K562 (cell line): Measurements from ENCODE around the gene SIK3. TPM values are rescaled to one million over a fixed set of nuclear protein-coding genes. Genes with fewer than 3 reads are reported as not detected.

Source experiments
- ATAC-seq: fragments of 200-7000 bp; cut with Tn5 transposase; 3 replicates; pipeline ENCODE4 v1.9.1; 2020; ENCODE audit warnings: moderate library complexity
- BruUV-seq: library from RNA; stranded (reverse); fragments of 400-500 nt; replicated peaks from 2 replicates; lab custom pipeline; 2021; lab: Mats Ljungman, UMichigan
- CTCF ChIA-PET: fragments of 300-600 bp; formaldehyde crosslinking; extraction: SDS; loops from one replicate; lab custom pipeline; 2021; ENCODE audit warnings: low intra/inter-chr PET ratio; lab: Yijun Ruan, JAX
- POLR2A ChIA-PET: fragments of 300-600, 350-650 bp; sonication (Branson Sonifier 250); formaldehyde crosslinking; extraction: SDS; loops from one replicate; lab custom pipeline; 2021; ENCODE audit warnings: antibody characterized with exemption, inconsistent platforms; lab: Yijun Ruan, JAX
- DNase-seq, 4 experiments: peaks; one replicate each; pipeline versions ENCODE4 v3.0.0 to v3.0.0-alpha.2; 2011 to 2018; ENCODE audit warnings: low spot score in 3 of 4, mixed read lengths in 3 of 4; ENCODE audit errors: extremely low read depth in 1 of 4
- FAIRE-seq: peaks from 2 replicates; lab custom pipeline; 2011; peaks lifted over from hg19 to GRCh38; lab: Jason Lieb, UNC
- H2AFZ ChIP-seq: 2 replicates; pipeline ENCODE4 v1.6.0; 2011; ENCODE audit warnings: low read depth, low read length, control low read depth, inconsistent platforms
- H3K27ac ChIP-seq: fragments of 200-600 bp; 3 replicates; pipeline ENCODE4 v1.8.0; 2011; ENCODE audit warnings: low read depth, mild to moderate bottlenecking, control low read depth, inconsistent platforms, low read length, moderate library complexity, mixed read lengths; ENCODE audit errors: extremely low read depth
- H3K27me3 ChIP-seq, 2 experiments: fragments of 300-600 bp in 1 of 2; 2 replicates in 1 of 2; 3 replicates in 1 of 2; pipeline versions ENCODE4 v1.6.0 to v1.8.0; 2011; ENCODE audit warnings: inconsistent platforms in 2 of 2, low read length in 2 of 2, mild to moderate bottlenecking in 1 of 2, mixed read lengths in 1 of 2, moderate library complexity in 1 of 2; ENCODE audit not compliant: control insufficient read depth in 2 of 2, insufficient read depth in 2 of 2
- H3K36me3 ChIP-seq: fragments of 300-600 bp; 3 replicates; pipeline ENCODE4 v1.8.0; 2011; ENCODE audit warnings: mild to moderate bottlenecking, low read length, inconsistent platforms; ENCODE audit not compliant: control insufficient read depth, insufficient read depth
- H3K4me1 ChIP-seq, 2 experiments: fragments of 200-600 bp in 1 of 2; replicated peaks in 1 of 2; 2 replicates in 1 of 2; 3 replicates in 1 of 2; pipeline versions ENCODE4 v1.5.1 to v1.8.0; 2011; ENCODE audit warnings: inconsistent platforms in 2 of 2, low read length in 2 of 2, mild to moderate bottlenecking in 1 of 2, mixed read lengths in 1 of 2, moderate library complexity in 1 of 2; ENCODE audit not compliant: control insufficient read depth in 2 of 2, insufficient read depth in 2 of 2
- H3K4me2 ChIP-seq: 2 replicates; pipeline ENCODE4 v1.6.1; 2011; ENCODE audit warnings: low read length, control low read depth, inconsistent platforms, mixed read lengths; ENCODE audit not compliant: insufficient read depth
- H3K4me3 ChIP-seq: fragments of 200-600 bp; sonication (generic), shearing (Covaris generic); 2 replicates; pipeline ENCODE4 v1.5.1; 2016; ENCODE audit warnings: control low read depth, inconsistent platforms
- H3K79me2 ChIP-seq: fragments of 200-600 bp; 3 replicates; pipeline ENCODE4 v1.8.0; 2011; ENCODE audit warnings: low read length, inconsistent platforms; ENCODE audit not compliant: control insufficient read depth, insufficient read depth
- H3K9ac ChIP-seq, 2 experiments: 2 replicates each; pipeline versions ENCODE4 v1.6.0 to v1.6.1; 2011; ENCODE audit warnings: low read depth in 2 of 2, low read length in 2 of 2, control low read depth in 1 of 2, inconsistent platforms in 1 of 2, mild to moderate bottlenecking in 1 of 2, mixed read lengths in 1 of 2; ENCODE audit not compliant: insufficient read depth in 1 of 2
- H3K9me1 ChIP-seq: one replicate; pipeline ENCODE4 v1.6.0; 2011; ENCODE audit warnings: inconsistent platforms, mild to moderate bottlenecking, low read length, moderate library complexity; ENCODE audit not compliant: control insufficient read depth, insufficient read depth
- H3K9me3 ChIP-seq: replicated peaks from 2 replicates; pipeline ENCODE4 v1.5.1; 2011; ENCODE audit warnings: low read depth, low read length, inconsistent platforms; ENCODE audit not compliant: control insufficient read depth, insufficient read depth
- H4K20me1 ChIP-seq: replicated peaks from 2 replicates; pipeline ENCODE4 v1.6.1; 2011; ENCODE audit warnings: low read length, inconsistent platforms, mixed read lengths; ENCODE audit not compliant: control insufficient read depth, insufficient read depth
- BRD9 ChIP-seq: fragments of 450-650 bp; IDR thresholded peaks from 2 replicates; pipeline ENCODE4 v1.6.1; 2018; ENCODE audit warnings: low read depth; ENCODE audit not compliant: partially characterized antibody
- CSDE1 ChIP-seq, 2 experiments: fragments of 450-650 bp; IDR thresholded peaks; 2 replicates each; pipeline ENCODE4 v1.6.1; 2016; ENCODE audit warnings: mild to moderate bottlenecking in 1 of 2
- CTBP1 ChIP-seq: fragments of 450-650 bp; IDR thresholded peaks from 2 replicates; pipeline ENCODE4 v1.6.1; 2016; ENCODE audit warnings: borderline replicate concordance
- MYBL2 ChIP-seq, 2 experiments: fragments of 450-650 bp in 1 of 2; sonication (generic) in 1 of 2; formaldehyde crosslinking in 1 of 2; IDR thresholded peaks; 2 replicates each; pipeline versions ENCODE4 v1.6.1 to v1.8.1; 2017 to 2022; ENCODE audit warnings: borderline replicate concordance in 1 of 2, inconsistent platforms in 1 of 2, low read depth in 1 of 2, mild to moderate bottlenecking in 1 of 2, missing genetic modification reagents in 1 of 2, moderate library complexity in 1 of 2
- NFATC3 ChIP-seq: fragments of 450-650 bp; IDR thresholded peaks from 2 replicates; pipeline ENCODE4 v1.6.1; 2017; ENCODE audit warnings: mild to moderate bottlenecking
- RNF2 ChIP-seq: sonication (generic); IDR thresholded peaks from 2 replicates; pipeline ENCODE4 v1.6.1; 2016
- SMAD4 ChIP-seq: fragments of 250-450 bp; sonication (Bioruptor Pico); conservative IDR thresholded peaks from 2 replicates; pipeline ENCODE4 v1.8.0; 2021; ENCODE audit warnings: inconsistent platforms, mild to moderate bottlenecking, moderate library complexity
- SREBF1 ChIP-seq: fragments of 150-350 bp; IDR thresholded peaks from 2 replicates; pipeline ENCODE4 v1.6.1; 2014; ENCODE audit warnings: antibody characterized with exemption, low read depth, low read length, borderline replicate concordance
- TAF1 ChIP-seq: IDR thresholded peaks from 2 replicates; pipeline ENCODE4 v1.6.1; 2011; ENCODE audit warnings: mild to moderate bottlenecking, low read length, moderate library complexity; ENCODE audit not compliant: insufficient read depth, control insufficient read depth, severe bottlenecking; ENCODE audit errors: extremely low read depth
- TCF7 ChIP-seq: sonication (generic); IDR thresholded peaks from 2 replicates; pipeline ENCODE4 v1.6.1; 2016; ENCODE audit warnings: antibody characterized with exemption, borderline replicate concordance
- ZNF589 ChIP-seq: fragments of 200-800 bp; sonication (Bioruptor generic); IDR thresholded peaks from 2 replicates; pipeline ENCODE4 v1.6.1; 2016; ENCODE audit warnings: low read depth, missing genetic modification characterization, missing compliant biosample characterization
- WGBS: fragments of 100-300 bp; shearing (Covaris generic); methylation state at CpG from one replicate; pipeline ENCODE4 v1.1.6; 2016; ENCODE audit warnings: low coverage, mixed read lengths; ENCODE audit not compliant: insufficient coverage; ENCODE audit errors: missing lambda C conversion rate; 5-methylcytosine and 5-hydroxymethylcytosine counted together
- in situ Hi-C: fragments of 300-500 bp; cut with MboI; formaldehyde crosslinking; loops from 4 replicates; pipeline ENCODE4 v1.15.0; 2018; ENCODE audit warnings: inconsistent platforms, mixed read lengths
- intact Hi-C: fragments of 100-400 bp; cut with micrococcal nuclease; formaldehyde crosslinking; loops from 2 replicates; pipeline ENCODE4 v1.14.2; 2022
- polyA plus RNA-seq, 8 experiments: library from polyadenylated mRNA; depleted of rRNA in 4 of 8; stranded (reverse) in 5 of 8; unstranded in 3 of 8; fragments of >200 nt; fragmentation: Nextera tagmentation in 2 of 8; fragmentation: Illumina TruSeq in 1 of 8; extraction: Ambion mirVana in 2 of 8; extraction: Trizol in 1 of 8; gene quantifications; 2 replicates each; pipeline versions ENCODE4 v1.2.1 to v1.2.3, GENCODE V29; 2011 to 2014; ENCODE audit warnings: inconsistent platforms in 1 of 8, missing spikeins in 1 of 8
- total RNA-seq, 7 experiments: library from RNA; depleted of rRNA in 6 of 7; stranded (reverse); fragments of >200 nt in 6 of 7; fragmentation: Illumina TruSeq in 2 of 7; extraction: Trizol in 2 of 7; gene quantifications; 2 replicates each; pipeline versions ENCODE4 v1.2.1 to v1.2.3, GENCODE V29; 2011 to 2021; ENCODE audit warnings: low replicate concordance in 1 of 7
- TF ChIP-seq, protein P1 (sequence below): sonication (generic); formaldehyde crosslinking; IDR thresholded peaks from 2 replicates; pipeline ENCODE4 v1.8.0; 2023; ENCODE audit warnings: mild to moderate bottlenecking, missing genetic modification reagents
- TF ChIP-seq, protein P2 (sequence below): fragments of 250-450 bp; sonication (Bioruptor Pico); IDR thresholded peaks from 2 replicates; pipeline ENCODE4 v1.9.0; 2021; ENCODE audit warnings: mild to moderate bottlenecking, inconsistent platforms
- TF ChIP-seq, protein P3 (sequence below): fragments of 450-650 bp; IDR thresholded peaks from 2 replicates; pipeline ENCODE4 v1.6.1; 2014; ENCODE audit warnings: low read depth, mild to moderate bottlenecking, moderate library complexity, borderline replicate concordance

Gene SIK3
- total and polyA plus RNA-seq, 9 of the 15 experiments (the other 6 are each of a cell fraction or from before 2014, with no cell fraction given): 1.6 to 21.6 (median 8.0) TPM

DNA sequence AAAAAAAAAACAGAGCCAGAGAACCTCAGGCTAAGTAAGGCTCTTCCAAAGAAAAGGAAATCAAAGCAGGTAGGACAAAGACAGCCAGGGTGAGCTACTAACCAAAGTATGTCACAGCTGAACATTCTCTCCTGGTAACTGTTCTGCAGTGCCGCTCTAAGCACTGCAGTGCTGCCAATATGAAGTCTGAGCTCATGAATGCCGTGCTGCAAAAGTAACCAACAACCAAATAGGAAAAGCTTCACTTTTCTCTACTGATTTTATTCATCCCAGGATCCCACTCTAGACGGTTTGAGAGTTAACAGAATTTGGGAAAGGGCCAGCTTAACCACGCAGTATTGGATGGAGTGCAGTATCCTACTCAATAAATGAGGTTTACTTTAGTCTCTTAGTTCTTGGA, 3.5 kb downstream of the SIK3 start:
- no peak for DNase-seq
- ATAC-seq: no peak
- H3K9ac ChIP-seq: no peak overlapping the region
- intact Hi-C loops (loop anchor here (5.0 kb wide), 3 partner anchors 82 to 197 kb away; no protein-coding TSS in a partner anchor), in situ Hi-C loops (no loop called here)
- no peak for TF ChIP-seq NFATC3
- no peak for TF ChIP-seq ZNF589 (CRISPR knock-in tag)
- TF ChIP-seq BRD9: no peak
- TF ChIP-seq CTBP1: no peak
- TF ChIP-seq RNF2: no peak
- TF ChIP-seq, protein P1, sequence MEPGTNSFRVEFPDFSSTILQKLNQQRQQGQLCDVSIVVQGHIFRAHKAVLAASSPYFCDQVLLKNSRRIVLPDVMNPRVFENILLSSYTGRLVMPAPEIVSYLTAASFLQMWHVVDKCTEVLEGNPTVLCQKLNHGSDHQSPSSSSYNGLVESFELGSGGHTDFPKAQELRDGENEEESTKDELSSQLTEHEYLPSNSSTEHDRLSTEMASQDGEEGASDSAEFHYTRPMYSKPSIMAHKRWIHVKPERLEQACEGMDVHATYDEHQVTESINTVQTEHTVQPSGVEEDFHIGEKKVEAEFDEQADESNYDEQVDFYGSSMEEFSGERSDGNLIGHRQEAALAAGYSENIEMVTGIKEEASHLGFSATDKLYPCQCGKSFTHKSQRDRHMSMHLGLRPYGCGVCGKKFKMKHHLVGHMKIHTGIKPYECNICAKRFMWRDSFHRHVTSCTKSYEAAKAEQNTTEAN (CRISPR knock-in tag): no peak
- TF ChIP-seq, protein P2, sequence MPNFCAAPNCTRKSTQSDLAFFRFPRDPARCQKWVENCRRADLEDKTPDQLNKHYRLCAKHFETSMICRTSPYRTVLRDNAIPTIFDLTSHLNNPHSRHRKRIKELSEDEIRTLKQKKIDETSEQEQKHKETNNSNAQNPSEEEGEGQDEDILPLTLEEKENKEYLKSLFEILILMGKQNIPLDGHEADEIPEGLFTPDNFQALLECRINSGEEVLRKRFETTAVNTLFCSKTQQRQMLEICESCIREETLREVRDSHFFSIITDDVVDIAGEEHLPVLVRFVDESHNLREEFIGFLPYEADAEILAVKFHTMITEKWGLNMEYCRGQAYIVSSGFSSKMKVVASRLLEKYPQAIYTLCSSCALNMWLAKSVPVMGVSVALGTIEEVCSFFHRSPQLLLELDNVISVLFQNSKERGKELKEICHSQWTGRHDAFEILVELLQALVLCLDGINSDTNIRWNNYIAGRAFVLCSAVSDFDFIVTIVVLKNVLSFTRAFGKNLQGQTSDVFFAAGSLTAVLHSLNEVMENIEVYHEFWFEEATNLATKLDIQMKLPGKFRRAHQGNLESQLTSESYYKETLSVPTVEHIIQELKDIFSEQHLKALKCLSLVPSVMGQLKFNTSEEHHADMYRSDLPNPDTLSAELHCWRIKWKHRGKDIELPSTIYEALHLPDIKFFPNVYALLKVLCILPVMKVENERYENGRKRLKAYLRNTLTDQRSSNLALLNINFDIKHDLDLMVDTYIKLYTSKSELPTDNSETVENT (CRISPR knock-in tag): no peak
- TF ChIP-seq MYBL2 (IDR thresholded peaks at IDR 0.05; ENCODE audit: low read depth): no peak
- TF ChIP-seq MYBL2 (CRISPR knock-in tag; IDR thresholded peaks at IDR 0.05; ENCODE audit: borderline replicate concordance): no peak
- TF ChIP-seq, protein P3, sequence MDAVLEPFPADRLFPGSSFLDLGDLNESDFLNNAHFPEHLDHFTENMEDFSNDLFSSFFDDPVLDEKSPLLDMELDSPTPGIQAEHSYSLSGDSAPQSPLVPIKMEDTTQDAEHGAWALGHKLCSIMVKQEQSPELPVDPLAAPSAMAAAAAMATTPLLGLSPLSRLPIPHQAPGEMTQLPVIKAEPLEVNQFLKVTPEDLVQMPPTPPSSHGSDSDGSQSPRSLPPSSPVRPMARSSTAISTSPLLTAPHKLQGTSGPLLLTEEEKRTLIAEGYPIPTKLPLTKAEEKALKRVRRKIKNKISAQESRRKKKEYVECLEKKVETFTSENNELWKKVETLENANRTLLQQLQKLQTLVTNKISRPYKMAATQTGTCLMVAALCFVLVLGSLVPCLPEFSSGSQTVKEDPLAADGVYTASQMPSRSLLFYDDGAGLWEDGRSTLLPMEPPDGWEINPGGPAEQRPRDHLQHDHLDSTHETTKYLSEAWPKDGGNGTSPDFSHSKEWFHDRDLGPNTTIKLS: no peak
- no peak for TF ChIP-seq SMAD4 (CRISPR knock-in tag)
- no peak for TF ChIP-seq SREBF1
- TF ChIP-seq CSDE1 (IDR thresholded peaks at IDR 0.05): no peak
- no peak for TF ChIP-seq TAF1
- no peak for TF ChIP-seq TCF7
- H3K9me1 ChIP-seq: peaks cover 4% of the 10 kb centered on the region
- peak overlapping the region; percentile 28 for H3K4me2 ChIP-seq
- FAIRE-seq: no peak
- CTCF ChIA-PET: no interaction called here
- POLR2A ChIA-PET: interaction anchor here (1.1 kb wide), 1 partner anchor 145 kb away, joined by 3 read pairs; no protein-coding TSS in a partner anchor
- H3K4me3 ChIP-seq: no peak overlapping the region
- H3K4me1 ChIP-seq: peaks cover 22 to 39% of the 10 kb centered on the region in 2 experiments
- BruUV-seq: no TSS peak
- H2AFZ ChIP-seq: no peak overlapping the region
- H3K27me3 ChIP-seq: no peaks in the 10 kb centered on the region
- 35% methylated on average over 4 of the region's 4 CpGs for WGBS
- no peaks in the 10 kb centered on the region for H3K9me3 ChIP-seq
- H4K20me1 ChIP-seq: peaks cover 32% of the 10 kb centered on the region
- no peak overlapping the region for H3K27ac ChIP-seq
- peaks cover 82% of the 10 kb centered on the region for H3K79me2 ChIP-seq
- peaks cover 4% of the 10 kb centered on the region; the same call in 2 of the 3 replicates for H3K36me3 ChIP-seq
